ACC112 (cell line): ENCODE data around the gene OTULINL.

ENCODE experiments used
- H2AFZ ChIP-seq: fragments of 200-600 bp; sonication (generic); one replicate; pipeline ENCODE4 v1.6.0; 2017; ENCODE audit warnings: antibody characterized with exemption, low read length; ENCODE audit not compliant: unreplicated experiment
- H3K27ac ChIP-seq: fragments of 200-600 bp; sonication (generic); 2 replicates; pipeline ENCODE4 v1.5.1; 2014; ENCODE audit warnings: low read depth, mild to moderate bottlenecking, antibody characterized with exemption, low read length, moderate library complexity
- H3K27me3 ChIP-seq: fragments of 200-600 bp; sonication (generic); 2 replicates; pipeline ENCODE4 v1.6.1; 2014; ENCODE audit warnings: mild to moderate bottlenecking, antibody characterized with exemption, low read length, moderate library complexity, mixed read lengths; ENCODE audit not compliant: insufficient read depth
- H3K36me3 ChIP-seq: fragments of 200-600 bp; sonication (generic); 2 replicates; pipeline ENCODE4 v1.6.1; 2016; ENCODE audit warnings: mild to moderate bottlenecking, antibody characterized with exemption, low read length, moderate library complexity, mixed read lengths; ENCODE audit not compliant: insufficient read depth
- H3K4me1 ChIP-seq: fragments of 200-600 bp; sonication (generic); one replicate; pipeline ENCODE4 v1.6.1; 2016; ENCODE audit warnings: low read length, mixed read lengths; ENCODE audit not compliant: insufficient read depth, unreplicated experiment, control insufficient read depth
- H3K4me3 ChIP-seq: fragments of 200-600 bp; sonication (generic); 2 replicates; pipeline ENCODE4 v1.5.1; 2014; ENCODE audit warnings: mild to moderate bottlenecking, low read depth, low read length
- H3K79me2 ChIP-seq: fragments of 200-600 bp; sonication (generic); one replicate; pipeline ENCODE4 v1.6.0; 2016; ENCODE audit warnings: low read length; ENCODE audit not compliant: control insufficient read depth, unreplicated experiment, insufficient read depth

The OTULINL gene

DNA sequence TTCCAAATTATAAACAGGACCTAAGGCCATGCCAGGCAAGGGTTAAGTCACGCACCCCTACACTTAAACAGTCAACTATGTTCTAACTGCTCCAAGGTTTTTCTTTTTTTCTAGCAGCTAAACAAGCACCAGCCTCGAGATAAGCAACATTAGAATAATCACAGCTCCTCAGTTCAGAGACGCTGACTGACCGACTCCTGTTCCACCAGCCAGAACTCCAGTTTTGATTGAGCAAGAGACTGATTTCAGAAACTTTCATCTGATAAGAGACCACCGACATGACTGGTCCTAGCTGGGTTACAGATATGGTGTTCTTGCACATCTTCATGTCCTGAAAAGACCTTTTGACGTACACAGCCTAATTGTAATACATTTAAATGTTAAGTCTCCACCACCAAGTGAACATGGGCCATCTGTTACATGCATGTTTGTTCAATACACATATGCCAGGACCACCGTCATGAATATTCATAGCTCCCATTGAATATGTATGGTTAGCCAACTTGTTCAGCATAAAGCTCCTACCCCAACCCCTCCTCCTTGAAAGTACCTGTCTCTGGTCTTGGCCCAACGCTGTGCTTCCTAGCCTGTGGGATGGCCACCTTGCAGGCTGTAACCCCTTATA, 23.7 kb upstream of the OTULINL start:
- Histone ChIP-seq H3K4me3 (no peak overlapping the region), H3K27ac (no peak overlapping the region), H3K27me3 (peaks cover 68% of the 10 kb centered on the region), H2AFZ (no peak overlapping the region), H3K4me1 (no peaks in the 10 kb centered on the region), H3K36me3 (no peaks in the 10 kb centered on the region), H3K79me2 (no peaks in the 10 kb centered on the region)

GRCh38 chr5:14560091-14560595, 21.4 kb upstream of the OTULINL start:
- H2AFZ ChIP-seq, result no peak overlapping the region
- H3K36me3 ChIP-seq, result no peaks in the 10 kb centered on the region
- H3K27me3 ChIP-seq, result peaks cover 60% of the 10 kb centered on the region
- H3K27ac ChIP-seq, result no peak overlapping the region
- H3K4me1 ChIP-seq, result no peaks in the 10 kb centered on the region
- H3K79me2 ChIP-seq, result no peaks in the 10 kb centered on the region
- no peak overlapping the region for H3K4me3 ChIP-seq

GRCh38 chr5:14561741-14562140, 19.9 kb upstream of the OTULINL start:
- Histone ChIP-seq H3K79me2 (no peaks in the 10 kb centered on the region), H3K27me3 (peaks cover 55% of the 10 kb centered on the region), H2AFZ (no peak overlapping the region), H3K36me3 (no peaks in the 10 kb centered on the region), H3K27ac (no peak overlapping the region), H3K4me1 (no peaks in the 10 kb centered on the region), H3K4me3 (no peak overlapping the region)

DNA sequence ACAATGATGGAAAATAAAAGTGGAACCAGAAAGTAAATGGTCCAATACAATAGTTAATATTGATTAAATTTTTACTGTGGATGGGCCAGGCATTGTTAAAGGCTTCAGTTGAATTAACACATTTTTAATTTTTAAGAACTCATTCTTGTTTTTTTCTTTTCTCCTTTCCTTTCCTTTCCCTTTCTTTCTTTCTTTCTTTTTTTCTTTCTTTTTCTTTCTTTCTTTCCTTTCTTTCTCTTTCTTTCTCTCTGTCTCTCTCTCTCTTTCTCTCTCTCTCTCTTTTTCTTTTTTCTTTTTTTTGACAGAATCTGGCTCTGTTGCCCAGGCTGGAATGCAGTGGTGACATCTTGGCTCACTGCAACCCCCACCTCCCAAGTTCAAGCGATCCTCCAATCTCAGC, 13.3 kb upstream of the OTULINL start:
- Histone ChIP-seq H3K36me3 (no peaks in the 10 kb centered on the region), H2AFZ (no peak overlapping the region), H3K79me2 (no peaks in the 10 kb centered on the region), H3K27ac (no peak overlapping the region), H3K4me1 (no peaks in the 10 kb centered on the region), H3K4me3 (no peak overlapping the region), H3K27me3 (peaks cover 33% of the 10 kb centered on the region)

- Histone ChIP-seq H3K36me3 (no peaks in the 10 kb centered on the region), H3K27ac (no peak overlapping the region), H2AFZ (no peak overlapping the region)
These were observed 11.5 kb upstream of the OTULINL start for GRCh38 chr5:14569948-14570691.

GRCh38 chr5:14571901-14572300, 9.7 kb upstream of the OTULINL start:
- Histone ChIP-seq H3K4me3 (no peak overlapping the region), H3K4me1 (no peaks in the 10 kb centered on the region), H2AFZ (no peak overlapping the region), H3K36me3 (no peaks in the 10 kb centered on the region), H3K27me3 (peaks cover 35% of the 10 kb centered on the region), H3K79me2 (no peaks in the 10 kb centered on the region), H3K27ac (no peak overlapping the region)

More at GRCh38 chr5:14569948-14570691, 11.5 kb upstream of the OTULINL start:
- Histone ChIP-seq H3K27me3 (peaks cover 28% of the 10 kb centered on the region), H3K79me2 (no peaks in the 10 kb centered on the region), H3K4me3 (no peak overlapping the region), H3K4me1 (no peaks in the 10 kb centered on the region)

DNA sequence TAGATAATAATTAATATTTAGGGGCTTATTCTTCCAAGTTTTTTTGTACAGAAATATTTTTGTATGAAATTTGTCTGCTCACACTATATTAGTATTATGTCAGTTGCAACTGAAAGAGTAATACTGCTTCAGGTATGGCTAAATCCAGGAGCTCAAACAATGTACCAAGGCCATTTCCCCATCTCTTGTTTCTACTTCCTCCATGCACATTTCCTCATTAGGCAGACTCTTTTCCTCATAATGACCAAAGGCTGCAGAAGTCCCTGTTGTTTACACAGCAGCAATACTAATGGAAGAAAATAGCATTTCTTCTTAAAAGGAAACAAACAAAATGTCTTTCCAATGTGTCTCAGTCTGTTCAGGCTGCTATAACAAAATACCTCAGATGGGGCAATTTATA, 9.2 kb upstream of the OTULINL start:
- Histone ChIP-seq H3K79me2 (no peaks in the 10 kb centered on the region), H3K4me3 (no peak overlapping the region), H3K4me1 (no peaks in the 10 kb centered on the region), H3K36me3 (no peaks in the 10 kb centered on the region), H3K27me3 (peaks cover 35% of the 10 kb centered on the region), H2AFZ (no peak overlapping the region), H3K27ac (no peak overlapping the region)

DNA sequence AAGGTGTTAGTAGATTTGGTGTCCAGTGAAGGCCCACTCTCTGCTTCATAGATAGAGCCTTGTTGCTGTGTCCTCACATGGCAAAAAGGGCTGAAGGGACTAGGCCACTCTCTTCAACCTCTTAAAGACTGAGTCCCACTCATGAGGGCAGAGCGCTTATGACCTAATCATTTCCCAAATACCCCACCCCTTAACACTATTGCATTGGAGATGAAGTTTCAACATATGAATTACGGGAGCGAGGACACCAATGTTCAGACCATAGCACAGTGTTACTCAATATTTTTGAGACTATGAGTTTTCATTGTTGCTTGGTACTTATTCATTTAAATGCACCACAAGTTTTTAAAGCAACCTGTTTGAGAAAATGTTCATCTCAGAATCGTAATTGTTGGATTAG, 8.8 kb upstream of the OTULINL start:
- Histone ChIP-seq H3K79me2 (no peaks in the 10 kb centered on the region), H3K36me3 (no peaks in the 10 kb centered on the region), H3K27ac (no peak overlapping the region), H3K27me3 (peaks cover 34% of the 10 kb centered on the region), H3K4me3 (no peak overlapping the region), H2AFZ (no peak overlapping the region), H3K4me1 (no peaks in the 10 kb centered on the region)

GRCh38 chr5:14574096-14574495, 7.5 kb upstream of the OTULINL start:
- H3K27me3 ChIP-seq, result peaks cover 44% of the 10 kb centered on the region
- no peaks in the 10 kb centered on the region for H3K4me1 ChIP-seq
- H2AFZ ChIP-seq, result no peak overlapping the region
- H3K36me3 ChIP-seq, result no peaks in the 10 kb centered on the region
- H3K4me3 ChIP-seq, result no peak overlapping the region
- no peaks in the 10 kb centered on the region for H3K79me2 ChIP-seq
- no peak overlapping the region for H3K27ac ChIP-seq

DNA sequence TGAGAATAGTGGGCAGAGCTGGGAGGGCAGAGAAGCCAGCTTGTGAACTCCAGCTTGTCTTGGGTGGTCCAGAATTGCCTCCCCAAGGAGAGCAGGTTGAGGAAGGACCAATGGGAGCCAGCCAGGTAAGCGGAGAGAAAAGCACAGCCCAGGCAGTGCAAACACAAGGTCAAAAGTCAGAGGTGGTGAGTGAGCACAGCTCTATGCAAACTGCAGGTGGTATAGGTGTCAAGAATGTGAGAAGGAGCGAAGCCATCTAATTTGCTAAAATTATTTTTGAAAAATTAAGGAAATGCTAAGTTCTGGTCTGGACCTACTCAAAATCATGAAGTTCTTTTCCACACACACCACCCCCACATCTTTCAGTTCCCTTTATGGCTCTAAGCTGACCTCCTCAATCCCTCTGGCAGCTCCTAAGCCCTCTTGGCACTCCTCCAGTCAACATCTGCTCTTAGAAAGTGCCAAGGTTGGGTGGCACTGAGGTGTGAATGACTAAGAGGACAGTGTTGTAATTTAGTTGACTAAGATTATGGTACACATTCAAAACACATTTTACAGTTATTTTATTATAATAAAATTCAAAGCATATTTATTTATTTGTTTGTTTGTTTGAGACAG, 6.6 kb upstream of the OTULINL start:
- H3K4me1 ChIP-seq, result no peaks in the 10 kb centered on the region
- no peak overlapping the region for H2AFZ ChIP-seq
- no peak overlapping the region for H3K27ac ChIP-seq
- no peaks in the 10 kb centered on the region for H3K79me2 ChIP-seq
- H3K36me3 ChIP-seq, result no peaks in the 10 kb centered on the region
- H3K27me3 ChIP-seq, result peaks cover 50% of the 10 kb centered on the region
- no peak overlapping the region for H3K4me3 ChIP-seq
